Esophagus muscularis mucosa (tissue), 4 donors: ENCODE results near the gene SLX4IP. TPM values are rescaled to one million over a fixed set of nuclear protein-coding genes. Genes with fewer than 3 reads are reported as not detected.
A peak's percentile ranks its signal among the peaks of the same experiment; 100 is the strongest.

Experiments used
- DNase-seq: peaks from one replicate; pipeline ENCODE4 v3.0.0-alpha.2; 2017; ENCODE audit errors: extremely low spot score
- H3K27ac ChIP-seq, 4 donors: fragments of 200-600 bp; sonication (generic); replicated peaks in 1 of 4; 1 replicate in 3 of 4; 2 replicates in 1 of 4; pipeline ENCODE4 v1.5.1; 2016 to 2019; ENCODE audit warnings: mild to moderate bottlenecking in 1 of 4
- H3K27me3 ChIP-seq, 4 donors: fragments of 200-600 bp; sonication (generic); one replicate each; pipeline versions ENCODE4 v1.5.1 to v1.6.0; 2016 to 2019
- H3K36me3 ChIP-seq, 4 donors: fragments of 200-600 bp; sonication (generic); one replicate each; pipeline ENCODE4 v1.5.1; 2016 to 2019
- H3K4me1 ChIP-seq, 4 donors: fragments of 200-600 bp; sonication (generic); one replicate each; pipeline ENCODE4 v1.5.1; 2016 to 2019
- H3K4me3 ChIP-seq, 4 donors: fragments of 200-600 bp; sonication (generic); 1 replicate in 2 of 4; 2 replicates in 2 of 4; pipeline ENCODE4 v1.5.1; 2016 to 2019; ENCODE audit warnings: mild to moderate bottlenecking in 4 of 4, moderate library complexity in 1 of 4
- H3K9me3 ChIP-seq, 4 donors: fragments of 200-600 bp; sonication (generic); 1 replicate in 3 of 4; 2 replicates in 1 of 4; pipeline ENCODE4 v1.5.1; 2016 to 2019
- CTCF ChIP-seq, 3 experiments: fragments of 200-600 bp in 2 of 3; fragments of 450-650 bp in 1 of 3; sonication (generic) in 2 of 3; IDR thresholded peaks; one replicate each; pipeline ENCODE4 v1.5.1; 2017 to 2019; ENCODE audit warnings: antibody characterized with exemption in 3 of 3, mild to moderate bottlenecking in 2 of 3, moderate library complexity in 1 of 3
- EP300 ChIP-seq: sonication (generic); formaldehyde crosslinking; IDR thresholded peaks from one replicate; pipeline ENCODE4 v1.6.1; 2017; ENCODE audit warnings: antibody characterized with exemption
- POLR2A ChIP-seq: fragments of 450-650 bp; IDR thresholded peaks from one replicate; pipeline ENCODE4 v1.6.1; 2017; ENCODE audit warnings: antibody characterized with exemption, moderate library complexity, mild to moderate bottlenecking, low read depth
- POLR2AphosphoS5 ChIP-seq, 2 donors: sonication (generic); formaldehyde crosslinking; IDR thresholded peaks; one replicate each; pipeline ENCODE4 v1.6.1; 2017; ENCODE audit warnings: antibody characterized with exemption in 2 of 2
- WGBS: methylation state at CpG from one replicate; pipeline ENCODE4 v1.1.5; 2018; 5-methylcytosine and 5-hydroxymethylcytosine counted together
- intact Hi-C: fragments of 100-400 bp; cut with DNase I; formaldehyde crosslinking; loops from one replicate; pipeline ENCODE4 v1.15.1; 2023
- total RNA-seq, 4 donors: library from RNA; depleted of rRNA; stranded (reverse); fragments of >200 nt; gene quantifications; one replicate each; pipeline versions ENCODE4 v1.1.0 to v1.2.1, GENCODE V29; 2016

Gene SLX4IP
- total RNA-seq, 4 donors from 2014 or later = 1.2 to 2.1 (median 1.5) TPM

- intact Hi-C loops = no loop called here
- H3K4me3 ChIP-seq = no peak overlapping the region
- no peak for DNase-seq
- no peaks in the 10 kb centered on the region for H3K27me3 ChIP-seq
- no peak for TF ChIP-seq POLR2AphosphoS5 (IDR thresholded peaks at IDR 0.05)
- no peak for TF ChIP-seq CTCF (IDR thresholded peaks at IDR 0.05)
- no peak for TF ChIP-seq EP300
- TF ChIP-seq POLR2A = no peak
- peak overlapping the region in 2 of 4 donors; percentile 31 to 40 for H3K27ac ChIP-seq
- 80% methylated on average over 4 of the region's 4 CpGs for WGBS
- H3K9me3 ChIP-seq = no peaks in the 10 kb centered on the region
- H3K36me3 ChIP-seq = no peaks in the 10 kb centered on the region
- H3K4me1 ChIP-seq = peaks cover 33 to 58% (median 54%) of the 10 kb centered on the region in 4 donors
Observed at GRCh38 chr20:10508060-10508459, 73.0 kb downstream of the SLX4IP start.

GRCh38 chr20:10508468-10509251 is 73.6 kb downstream of the SLX4IP start:
- no peak for DNase-seq

GRCh38 chr20:10509376-10509775 is 74.3 kb downstream of the SLX4IP start:
- DNase-seq = no peak
- Histone ChIP-seq H3K27ac (peak overlapping the region in 2 of 4 donors; percentile 31 to 51), H3K36me3 (no peaks in the 10 kb centered on the region), H3K4me1 (peaks cover 37 to 55% (median 53%) of the 10 kb centered on the region in 4 donors), H3K9me3 (no peaks in the 10 kb centered on the region), H3K27me3 (no peaks in the 10 kb centered on the region), H3K4me3 (no peak overlapping the region)
- TF ChIP-seq EP300 = no peak
- intact Hi-C loops = no loop called here
- 92% methylated on average over 6 of the region's 6 CpGs for WGBS

More at GRCh38 chr20:10508468-10509251, 73.6 kb downstream of the SLX4IP start:
- intact Hi-C loops = no loop called here
- no peak overlapping the region for H3K4me3 ChIP-seq
- H3K27me3 ChIP-seq = no peaks in the 10 kb centered on the region
- H3K36me3 ChIP-seq = no peaks in the 10 kb centered on the region
- no peaks in the 10 kb centered on the region for H3K9me3 ChIP-seq
- H3K27ac ChIP-seq = peak overlapping the region; percentile 31 to 51 (median 44)
- WGBS = 34% methylated on average over 8 of the region's 8 CpGs
- TF ChIP-seq CTCF (IDR thresholded peaks at IDR 0.05) (no peak), POLR2A (no peak), EP300 (no peak), POLR2AphosphoS5 (IDR thresholded peaks at IDR 0.05) (no peak)
- peaks cover 33 to 58% (median 54%) of the 10 kb centered on the region in 4 donors for H3K4me1 ChIP-seq

GRCh38 chr20:10510216-10510615 is 75.1 kb downstream of the SLX4IP start:
- DNase-seq = no peak
- no peak for TF ChIP-seq POLR2AphosphoS5 (IDR thresholded peaks at IDR 0.05)
- no peak for TF ChIP-seq CTCF (IDR thresholded peaks at IDR 0.05)
- TF ChIP-seq EP300 = no peak
- TF ChIP-seq POLR2A = no peak
- no peak overlapping the region for H3K4me3 ChIP-seq
- H3K4me1 ChIP-seq = peaks cover 37 to 49% (median 46%) of the 10 kb centered on the region in 4 donors
- no peaks in the 10 kb centered on the region for H3K27me3 ChIP-seq
- H3K36me3 ChIP-seq = no peaks in the 10 kb centered on the region
- 100% methylated on average over 3 of the region's 3 CpGs for WGBS
- H3K9me3 ChIP-seq = no peaks in the 10 kb centered on the region
- intact Hi-C loops = loop anchor here (10.0 kb wide), 1 partner anchor 75 kb away; the partner anchor contains the start of genes MKKS and SLX4IP
- no peak overlapping the region for H3K27ac ChIP-seq

GRCh38 chr20:10511170-10511508 is 76.0 kb downstream of the SLX4IP start:
- H3K27ac ChIP-seq = peak overlapping the region; percentile 51 to 63 (median 54)
- TF ChIP-seq POLR2AphosphoS5 (IDR thresholded peaks at IDR 0.05) = no peak
- TF ChIP-seq POLR2A = no peak
- no peak for TF ChIP-seq EP300
- no peak for TF ChIP-seq CTCF (IDR thresholded peaks at IDR 0.05)
- 83% methylated on average over 3 of the region's 3 CpGs for WGBS
- H3K36me3 ChIP-seq = no peaks in the 10 kb centered on the region
- intact Hi-C loops = loop anchor here (10.0 kb wide), 1 partner anchor 76 kb away; the partner anchor contains the start of genes MKKS and SLX4IP
- peak overlapping the region in 2 of 4 donors; percentile 2 to 22 for H3K4me3 ChIP-seq
- no peaks in the 10 kb centered on the region for H3K9me3 ChIP-seq
- H3K27me3 ChIP-seq = no peaks in the 10 kb centered on the region
- H3K4me1 ChIP-seq = peaks cover 30 to 42% (median 37%) of the 10 kb centered on the region in 4 donors
- DNase-seq = no peak
